Stimulated activated effector memory CD8-positive, alpha-beta T cell treated with anti-CD3 and anti-CD28 coated beads, Interleukin-12 subunit alpha, Interleukin-12 subunit beta, amount 100 ng/mL, for 72 hours (primary cell): ENCODE results near the gene GP9.

Experiments used
- ATAC-seq: fragments of 150-1000 bp; cut with Tn5 transposase; 2 replicates; pipeline ENCODE4 v1.10.0; 2021
- DNase-seq, 2 donors: peaks; one replicate each; pipeline ENCODE4 v3.0.0; 2021 to 2022; ENCODE audit warnings: low spot score in 2 of 2
- H3K27ac Mint-ChIP-seq: one replicate; pipeline ENCODE4 v1.8.0; 2022; ENCODE audit warnings: mild to moderate bottlenecking, mixed read lengths
- H3K36me3 Mint-ChIP-seq: one replicate; pipeline ENCODE4 v1.8.0; 2022; ENCODE audit warnings: mild to moderate bottlenecking, mixed read lengths
- H3K4me1 Mint-ChIP-seq: one replicate; pipeline ENCODE4 v1.8.0; 2022; ENCODE audit warnings: mixed read lengths
- H3K4me3 Mint-ChIP-seq: one replicate; pipeline ENCODE4 v1.8.0; 2022; ENCODE audit warnings: mild to moderate bottlenecking, mixed read lengths
- H3K9me3 Mint-ChIP-seq: one replicate; pipeline ENCODE4 v1.8.0; 2022; ENCODE audit warnings: mixed read lengths

The GP9 gene

GRCh38 chr3:129023008-129023358 lies 37.6 kb upstream of the GP9 start:
- Mint-ChIP-seq H3K36me3 (no peaks in the 10 kb centered on the region), H3K4me1 (peaks cover 20% of the 10 kb centered on the region), H3K9me3 (no peaks in the 10 kb centered on the region), H3K27ac (peak overlapping the region; percentile 54), H3K4me3 (no peak overlapping the region)
- ATAC-seq: no peak
- DNase-seq: no peak

DNA sequence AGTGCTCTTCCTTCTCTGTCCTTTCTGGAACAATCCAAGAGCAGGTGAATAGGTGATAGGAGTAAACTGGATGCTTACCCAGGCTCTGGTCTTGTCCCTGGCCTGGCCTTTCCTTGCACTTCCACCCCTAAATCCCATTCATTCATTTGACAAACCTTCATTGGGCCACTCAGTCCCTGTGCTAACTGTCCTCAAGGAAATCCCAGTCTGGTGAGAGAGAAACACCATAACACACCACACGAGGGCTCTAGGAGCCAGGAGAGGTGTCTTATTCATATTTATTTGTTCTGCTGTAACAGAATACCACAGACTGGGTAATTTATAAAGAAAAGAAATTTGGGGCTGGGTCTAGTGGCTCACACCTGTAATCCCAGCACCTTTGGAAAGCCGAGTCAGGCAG lies 36.7 kb upstream of the GP9 start:
- Mint-ChIP-seq H3K4me1 (peaks cover 20% of the 10 kb centered on the region), H3K4me3 (no peak overlapping the region), H3K27ac (peak overlapping the region; percentile 18), H3K36me3 (no peaks in the 10 kb centered on the region), H3K9me3 (no peaks in the 10 kb centered on the region)
- no peak for ATAC-seq
- no peak for DNase-seq

DNA sequence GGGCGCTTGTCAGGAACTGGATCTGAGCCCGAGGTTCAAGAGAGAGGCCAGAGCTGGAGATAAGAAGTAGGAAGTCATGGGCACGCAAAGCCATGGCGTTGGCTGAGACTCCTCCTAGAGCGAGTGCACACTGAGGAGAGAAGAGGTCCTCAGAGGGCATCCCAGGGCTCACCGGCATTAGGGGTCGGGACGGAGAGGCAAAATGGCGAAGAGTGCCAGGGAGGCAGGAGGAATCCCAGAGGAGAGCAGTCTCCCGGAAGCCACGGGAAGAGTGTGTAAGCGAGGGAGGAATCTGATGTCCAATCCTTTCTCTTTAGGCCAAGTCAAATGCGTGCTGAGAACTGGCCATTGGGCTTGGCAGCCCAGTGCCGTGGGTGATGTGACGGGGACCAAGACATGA lies 35.5 kb upstream of the GP9 start:
- no peak for DNase-seq
- Mint-ChIP-seq H3K4me3 (no peak overlapping the region), H3K36me3 (no peaks in the 10 kb centered on the region), H3K4me1 (peaks cover 20% of the 10 kb centered on the region), H3K9me3 (no peaks in the 10 kb centered on the region), H3K27ac (no peak overlapping the region)
- no peak for ATAC-seq

DNA sequence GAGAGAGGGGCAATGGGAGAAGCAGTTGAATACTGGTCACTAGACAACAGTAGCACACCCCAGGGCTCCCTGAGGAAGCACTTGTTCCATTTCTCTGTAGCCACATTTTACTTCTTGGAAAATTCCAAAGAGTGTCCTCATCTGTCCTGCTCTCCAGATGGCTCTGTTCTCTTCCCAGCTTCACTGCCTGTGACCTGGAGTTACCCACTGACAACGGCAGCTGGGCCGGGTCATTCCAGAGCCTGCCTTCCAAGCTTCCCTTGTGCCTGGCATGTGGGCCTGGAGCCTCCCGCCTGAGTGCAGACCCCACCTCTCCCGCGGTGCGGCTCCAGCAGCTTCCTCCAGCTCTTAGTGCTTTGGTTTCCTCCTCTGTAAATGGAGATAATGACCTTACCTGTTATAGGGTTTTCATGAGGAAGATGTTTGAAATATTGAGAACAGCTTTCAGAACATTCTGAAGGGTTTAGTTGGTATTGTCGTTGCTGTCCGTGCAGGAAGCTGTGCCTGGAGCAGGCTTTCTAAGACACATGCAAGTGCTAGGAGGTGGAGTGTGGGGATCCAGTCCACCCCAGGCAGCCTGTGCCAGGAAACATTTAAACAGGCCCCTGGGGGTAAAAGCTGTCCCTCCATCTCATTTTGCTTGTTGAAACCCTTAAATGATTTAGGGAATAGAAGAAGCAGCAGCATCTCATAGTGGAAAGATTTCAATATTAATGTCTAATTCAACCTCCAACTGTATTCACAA lies 34.7 kb upstream of the GP9 start:
- Mint-ChIP-seq H3K36me3 (no peaks in the 10 kb centered on the region), H3K27ac (peak overlapping the region; percentile 92), H3K4me3 (peak overlapping the region; percentile 72), H3K9me3 (no peaks in the 10 kb centered on the region), H3K4me1 (peaks cover 20% of the 10 kb centered on the region)
- DNase-seq (no peak), ATAC-seq (no peak)

DNA sequence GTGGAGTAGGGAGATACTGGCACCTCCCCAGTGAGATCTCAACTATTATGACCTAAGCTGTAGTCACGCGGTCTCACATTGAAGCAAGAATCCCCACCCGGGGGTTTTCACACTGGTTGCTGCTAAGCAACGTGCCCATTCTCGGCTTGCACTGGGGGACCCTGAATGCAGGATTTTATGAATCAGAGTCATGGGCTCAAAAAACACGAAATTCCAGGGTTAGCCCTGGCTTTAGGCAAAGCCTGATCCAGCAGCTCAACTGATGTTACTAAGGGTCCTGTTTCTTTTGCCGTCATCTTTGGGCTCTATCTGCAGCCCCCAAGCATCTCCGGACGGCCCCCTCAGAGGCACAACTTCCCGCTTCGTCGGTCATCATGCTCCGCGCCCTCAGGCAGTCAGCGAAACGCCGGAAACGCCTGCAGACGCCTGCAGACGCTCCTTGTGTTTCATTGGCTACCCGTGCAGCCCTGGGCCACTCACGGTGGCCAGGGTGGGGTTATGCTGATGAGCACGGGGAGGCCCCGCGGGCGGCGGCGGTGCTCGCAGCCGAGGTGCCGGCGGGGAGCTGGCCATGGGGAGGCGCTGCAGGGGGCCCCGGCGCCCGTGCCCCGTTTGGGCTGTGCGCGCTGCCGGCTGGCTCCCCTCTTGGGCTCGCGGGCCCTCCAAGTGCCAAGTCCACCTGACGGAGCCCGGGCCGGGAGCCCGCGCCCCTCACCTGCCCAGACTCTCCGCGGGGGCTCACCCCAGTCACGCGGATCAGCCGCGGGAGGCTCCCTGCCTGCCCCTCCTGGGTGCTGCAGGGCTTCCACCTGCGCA lies 33.6 kb upstream of the GP9 start:
- ATAC-seq (peak; percentile 99), DNase-seq (peak; percentile 86 to 92)
- Mint-ChIP-seq H3K4me1 (peaks cover 20% of the 10 kb centered on the region), H3K9me3 (no peaks in the 10 kb centered on the region), H3K36me3 (no peaks in the 10 kb centered on the region), H3K27ac (peak overlapping the region; percentile 92), H3K4me3 (peak overlapping the region; percentile 72)

DNA sequence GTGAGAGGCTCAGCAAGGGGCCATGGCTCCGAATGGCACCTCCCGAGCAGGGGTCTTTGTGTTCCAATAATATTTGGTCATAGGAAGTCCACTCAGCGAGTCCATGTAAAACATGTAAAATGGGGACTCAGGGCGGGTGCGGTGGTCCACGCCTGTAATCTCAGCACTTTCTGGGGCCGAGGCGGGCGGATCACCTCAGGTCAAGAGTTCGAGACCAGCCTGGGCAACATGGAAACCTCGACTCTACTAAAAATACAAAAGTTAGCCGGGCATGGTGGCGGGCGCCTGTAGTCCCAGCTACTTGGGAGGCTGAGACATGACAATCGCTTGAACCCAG lies 33.1 kb upstream of the GP9 start:
- ATAC-seq (no peak), DNase-seq (no peak)
- Mint-ChIP-seq H3K27ac (no peak overlapping the region), H3K9me3 (no peaks in the 10 kb centered on the region), H3K36me3 (no peaks in the 10 kb centered on the region), H3K4me3 (peak overlapping the region; percentile 72), H3K4me1 (peaks cover 20% of the 10 kb centered on the region)

- no peaks in the 10 kb centered on the region for H3K9me3 Mint-ChIP-seq
Measured at GRCh38 chr3:129028866-129029265, 31.7 kb upstream of the GP9 start.

DNA sequence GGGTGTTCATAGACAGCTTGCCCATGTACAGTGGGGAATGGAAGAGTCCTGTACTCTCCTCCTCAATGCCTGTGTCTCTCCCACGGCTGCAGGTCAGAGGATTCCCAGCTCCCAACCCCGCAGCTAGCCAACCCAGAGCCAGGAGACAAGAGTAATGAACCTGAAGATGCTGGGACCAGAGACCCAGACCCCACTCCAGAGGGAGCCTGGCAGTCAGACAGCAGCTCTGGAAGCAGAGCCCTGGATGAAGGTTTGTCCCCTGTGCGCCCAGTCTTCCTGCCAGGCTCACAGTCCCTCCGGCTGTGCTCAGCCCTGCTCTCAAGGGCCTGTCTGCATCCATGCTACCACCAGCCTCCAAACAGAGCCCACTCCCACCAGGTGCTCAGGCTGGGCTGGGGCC lies 30.0 kb upstream of the GP9 start:
- H3K4me1 Mint-ChIP-seq: peaks cover 14% of the 10 kb centered on the region
- no peaks in the 10 kb centered on the region for H3K9me3 Mint-ChIP-seq
- H3K4me3 Mint-ChIP-seq: no peak overlapping the region
- ATAC-seq (no peak), DNase-seq (no peak)
- no peaks in the 10 kb centered on the region for H3K36me3 Mint-ChIP-seq
- no peak overlapping the region for H3K27ac Mint-ChIP-seq

More at GRCh38 chr3:129028866-129029265, 31.7 kb upstream of the GP9 start:
- Mint-ChIP-seq H3K36me3 (no peaks in the 10 kb centered on the region), H3K4me3 (no peak overlapping the region), H3K27ac (no peak overlapping the region), H3K4me1 (peaks cover 24% of the 10 kb centered on the region)
- DNase-seq: no peak
- ATAC-seq: no peak

DNA sequence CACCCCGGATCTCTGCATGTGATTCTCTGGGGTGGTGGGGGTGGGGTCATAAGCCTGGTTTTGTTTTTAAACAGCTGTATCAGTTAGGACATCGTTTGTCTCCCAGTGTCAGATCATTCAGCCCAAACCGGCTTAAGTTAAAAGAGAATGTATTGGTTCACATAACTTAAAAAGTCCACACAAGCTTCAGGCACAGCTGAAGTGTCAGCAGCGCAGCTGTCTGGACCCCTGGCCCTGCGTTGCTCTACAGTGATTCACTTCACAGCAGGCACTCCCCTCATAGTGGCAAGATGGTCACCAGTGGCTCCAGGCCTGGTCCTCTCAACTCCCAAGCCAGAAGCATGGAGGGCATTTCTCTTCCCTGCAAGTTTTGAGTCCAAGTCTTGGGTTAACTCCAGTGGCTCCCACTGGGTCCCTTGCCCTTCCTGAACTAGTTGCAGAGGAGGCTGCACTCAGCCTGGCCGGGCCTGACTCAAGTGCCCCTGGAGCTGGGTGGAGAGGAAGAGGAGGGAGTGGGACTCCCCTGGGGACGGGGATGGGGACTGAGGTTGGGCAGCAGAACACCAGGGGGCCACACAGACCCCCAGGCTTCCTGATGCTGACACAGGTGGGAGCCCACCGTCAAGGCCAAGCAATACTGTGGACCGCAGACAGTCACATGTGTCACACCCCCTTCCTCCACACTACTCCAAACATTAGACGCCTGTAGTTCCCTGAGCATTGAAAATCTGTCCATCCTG lies 28.9 kb upstream of the GP9 start:
- no peak for ATAC-seq
- H3K27ac Mint-ChIP-seq: peak overlapping the region; percentile 52

DNA sequence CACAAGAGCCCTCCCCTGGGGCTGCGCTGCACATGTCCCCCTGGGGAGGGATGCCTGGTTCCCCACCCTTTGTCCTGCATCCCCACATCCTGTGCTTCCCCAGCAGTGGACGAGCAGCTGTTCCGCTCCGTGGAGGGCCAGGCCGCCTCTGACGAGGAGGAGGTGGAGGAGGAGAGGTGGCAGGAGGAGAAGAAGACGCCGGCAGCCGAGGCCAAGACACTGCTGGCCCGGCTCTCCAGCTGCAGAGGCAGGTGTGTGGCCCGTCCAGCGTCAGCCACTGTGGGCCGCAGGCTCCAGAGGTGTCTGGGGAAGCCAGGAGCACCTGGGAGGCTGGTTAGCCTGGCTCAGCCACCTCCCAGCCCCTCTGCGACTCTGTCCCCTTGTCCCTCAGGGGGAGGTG lies 27.9 kb upstream of the GP9 start:
- Mint-ChIP-seq H3K4me3 (no peak overlapping the region), H3K4me1 (peaks cover 4% of the 10 kb centered on the region), H3K36me3 (no peaks in the 10 kb centered on the region), H3K27ac (peak overlapping the region; percentile 52), H3K9me3 (no peaks in the 10 kb centered on the region)
- DNase-seq: no peak
- peak; percentile 17 for ATAC-seq

More for the DNA sequence above, 28.9 kb upstream of the GP9 start:
- Mint-ChIP-seq H3K4me3 (no peak overlapping the region), H3K4me1 (peaks cover 6% of the 10 kb centered on the region), H3K36me3 (no peaks in the 10 kb centered on the region), H3K9me3 (no peaks in the 10 kb centered on the region)
- DNase-seq: no peak

GRCh38 chr3:129033151-129033550 lies 27.4 kb upstream of the GP9 start:
- H3K9me3 Mint-ChIP-seq: no peaks in the 10 kb centered on the region
- H3K4me1 Mint-ChIP-seq: peaks cover 4% of the 10 kb centered on the region
- no peak overlapping the region for H3K27ac Mint-ChIP-seq
- no peak for ATAC-seq
- H3K4me3 Mint-ChIP-seq: no peak overlapping the region
- no peaks in the 10 kb centered on the region for H3K36me3 Mint-ChIP-seq
- no peak for DNase-seq

DNA sequence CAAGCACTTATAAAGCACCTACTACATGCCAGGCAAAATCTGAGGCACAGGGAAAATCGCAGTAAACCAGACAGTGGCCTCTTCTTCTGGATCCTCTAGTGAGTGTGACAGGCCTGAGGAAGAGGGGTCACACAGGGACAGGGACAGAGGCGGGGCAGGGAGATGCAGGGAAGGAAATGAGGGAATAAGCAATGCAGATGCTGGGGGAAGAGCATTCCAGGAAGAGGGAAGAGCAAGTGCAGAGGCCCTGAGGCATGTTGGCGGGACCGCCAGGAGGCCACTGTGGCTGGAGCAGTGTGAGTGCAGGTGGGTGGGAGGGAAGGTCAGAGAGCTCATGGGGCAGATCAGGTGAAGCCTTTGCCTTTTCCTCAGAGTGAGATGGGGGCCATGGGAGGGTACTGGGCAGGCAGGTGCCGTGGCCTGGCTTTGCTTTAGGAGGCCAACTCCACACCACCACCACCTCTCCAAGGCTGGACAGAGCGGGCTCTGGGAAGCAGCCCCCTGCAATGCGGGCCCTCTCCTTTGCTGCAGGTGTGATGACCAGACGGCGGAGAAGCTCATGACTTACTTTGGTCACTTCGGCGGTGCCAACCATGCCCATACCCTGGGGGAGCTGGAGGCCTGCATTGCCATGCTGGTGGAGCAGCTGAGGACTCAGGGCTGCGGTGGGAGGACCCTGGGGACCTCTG lies 26.8 kb upstream of the GP9 start:
- Mint-ChIP-seq H3K4me1 (peaks cover 4% of the 10 kb centered on the region), H3K27ac (no peak overlapping the region), H3K36me3 (no peaks in the 10 kb centered on the region), H3K4me3 (no peak overlapping the region), H3K9me3 (no peaks in the 10 kb centered on the region)
- DNase-seq (no peak), ATAC-seq (no peak)

GRCh38 chr3:129034642-129035041 lies 25.9 kb upstream of the GP9 start:
- ATAC-seq (no peak), DNase-seq (no peak)
- Mint-ChIP-seq H3K4me3 (no peak overlapping the region), H3K9me3 (no peaks in the 10 kb centered on the region), H3K36me3 (no peaks in the 10 kb centered on the region), H3K27ac (no peak overlapping the region), H3K4me1 (peaks cover 4% of the 10 kb centered on the region)

DNA sequence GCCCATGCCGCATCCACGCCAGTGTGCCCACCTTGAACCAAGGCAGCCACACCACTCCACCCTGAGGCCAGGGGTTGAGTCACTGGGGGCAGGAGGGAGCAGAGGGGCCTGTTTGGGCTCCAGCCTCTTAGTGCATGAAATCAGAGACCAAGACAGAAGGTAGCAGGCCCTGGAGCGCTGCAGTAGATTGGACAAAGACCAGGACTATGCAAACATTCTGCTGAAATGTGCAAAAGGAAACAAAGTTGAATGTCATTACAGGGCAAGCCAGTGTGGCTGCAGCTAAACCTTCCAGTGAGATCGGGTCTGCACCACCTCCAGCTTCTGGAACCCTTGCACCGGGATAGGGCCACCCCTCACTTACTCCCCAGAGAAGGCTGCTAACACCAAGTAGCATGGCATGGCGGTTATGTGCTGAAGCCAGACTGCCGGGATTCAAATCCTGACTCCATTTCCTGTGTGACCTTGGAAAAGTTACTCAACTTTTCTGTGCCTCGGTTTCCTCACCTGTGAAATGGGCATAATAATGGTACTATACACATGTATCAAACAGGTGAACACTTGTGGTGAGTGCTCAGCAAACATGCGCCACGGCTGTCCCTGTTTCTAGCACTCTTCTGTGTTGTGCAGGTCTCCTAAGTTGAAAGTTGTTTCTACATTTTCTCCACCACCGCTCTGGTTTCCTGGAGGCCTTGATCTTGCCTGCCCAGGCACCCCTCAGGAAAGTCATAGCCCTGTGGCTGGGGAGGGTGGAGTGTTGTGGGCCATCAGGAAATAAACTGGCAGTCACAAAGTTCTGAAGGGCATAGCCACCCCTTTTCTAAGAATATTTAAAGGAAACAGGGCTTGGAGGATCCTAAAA lies 25.0 kb upstream of the GP9 start:
- Mint-ChIP-seq H3K9me3 (no peaks in the 10 kb centered on the region), H3K27ac (no peak overlapping the region), H3K36me3 (no peaks in the 10 kb centered on the region), H3K4me1 (peaks cover 4% of the 10 kb centered on the region), H3K4me3 (no peak overlapping the region)
- ATAC-seq: no peak
- no peak for DNase-seq
